Tongue (tissue), 2 donors: ENCODE results near the gene TTYH1. TPM values are rescaled to one million over a fixed set of nuclear protein-coding genes. Genes with fewer than 3 reads are reported as not detected.
A peak's percentile ranks its signal among the peaks of the same experiment; 100 is the strongest.

Experiments
- DNase-seq: peaks from one replicate; pipeline ENCODE4 v3.0.0-alpha.2; 2015
- total RNA-seq: library from RNA; depleted of rRNA; stranded (reverse); fragments of >200 nt; gene quantifications from one replicate; pipeline ENCODE4 v1.2.3, GENCODE V29; 2014

Gene TTYH1
- total RNA-seq, 1 donor from 2014 or later = 15.0 TPM

DNA sequence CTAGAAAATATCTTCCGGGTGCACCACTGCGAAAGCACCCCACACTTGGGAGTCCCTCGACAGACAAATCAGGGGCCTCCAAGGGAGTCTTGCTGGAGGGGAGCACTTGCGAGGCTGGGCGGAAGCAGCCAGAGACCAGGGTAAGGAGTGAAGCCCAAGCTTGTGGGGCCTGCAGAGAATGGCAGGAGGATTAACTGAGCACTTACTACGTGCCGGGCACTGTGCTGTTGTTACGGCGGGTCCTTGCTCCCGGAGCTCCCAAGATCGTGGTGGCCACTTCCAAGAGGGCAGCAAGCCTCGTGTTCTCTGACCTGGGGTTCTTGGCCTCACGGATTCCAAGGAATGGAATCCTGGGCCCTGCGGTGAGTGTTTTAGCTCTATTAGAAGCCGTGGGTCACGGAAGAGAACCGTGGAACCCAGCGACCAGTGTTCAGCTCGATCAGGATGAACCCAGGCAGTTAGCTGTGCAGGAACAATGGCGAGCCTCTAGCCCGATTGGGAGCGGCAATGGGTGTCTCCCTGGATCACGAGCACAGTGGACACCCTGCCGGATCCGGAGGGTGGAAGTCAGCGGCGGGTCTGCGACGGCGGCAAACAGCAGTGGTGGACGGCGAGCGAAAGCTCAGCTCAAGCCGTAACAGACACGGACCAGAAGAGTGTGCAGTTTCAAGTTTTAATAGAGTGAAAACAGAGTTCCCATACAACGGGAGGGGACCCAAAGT, 9.6 kb downstream of the TTYH1 start:
- DNase-seq = no peak

DNA sequence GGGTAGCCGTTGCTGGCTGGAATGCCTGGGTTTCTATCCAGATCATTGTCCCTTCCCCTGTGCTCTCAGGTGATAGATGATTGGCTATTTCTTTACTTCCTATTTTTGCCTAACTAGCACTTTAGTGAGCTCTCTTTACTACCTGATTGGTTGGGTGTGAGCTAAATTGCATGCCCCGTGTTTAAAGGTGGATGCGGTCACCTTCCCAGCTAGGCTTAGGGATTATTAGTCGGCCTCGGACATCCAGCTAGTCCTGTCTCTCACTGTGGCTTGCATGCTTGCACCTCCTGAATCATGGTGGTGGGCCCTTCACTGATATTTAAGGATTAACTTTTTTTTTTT, 10.1 kb downstream of the TTYH1 start:
- DNase-seq = no peak

DNA sequence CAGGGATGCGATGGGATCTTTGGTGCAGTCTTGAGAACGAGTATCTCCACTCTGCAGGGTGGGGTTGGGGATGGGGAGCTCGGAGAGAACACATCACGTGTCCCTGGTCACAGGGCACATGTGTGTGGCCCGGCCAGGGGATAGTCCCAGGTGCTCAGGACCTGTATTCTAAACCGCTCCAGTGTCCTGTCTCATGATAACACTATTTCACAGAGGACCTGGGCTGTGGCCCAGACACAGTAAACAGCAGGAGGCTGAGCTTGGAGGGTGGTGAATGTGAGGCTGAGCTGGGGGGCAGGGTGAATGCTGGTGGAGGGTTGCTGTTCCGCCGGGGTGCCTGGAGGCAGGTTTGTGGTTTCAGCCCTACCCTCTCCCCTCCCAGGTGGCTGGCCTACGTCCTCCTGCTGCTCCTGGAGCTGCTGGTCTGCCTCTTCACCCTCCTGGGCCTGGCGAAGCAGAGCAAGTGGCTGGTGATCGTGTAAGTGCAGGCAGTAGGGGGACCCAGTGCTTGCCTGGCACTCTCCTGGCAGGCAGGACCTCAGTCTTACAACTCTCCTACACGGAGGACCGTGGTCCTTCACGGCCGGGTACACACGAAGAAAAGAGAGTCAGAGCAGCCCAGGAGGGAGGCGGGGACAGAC, 11.1 kb downstream of the TTYH1 start:
- DNase-seq = no peak

DNA sequence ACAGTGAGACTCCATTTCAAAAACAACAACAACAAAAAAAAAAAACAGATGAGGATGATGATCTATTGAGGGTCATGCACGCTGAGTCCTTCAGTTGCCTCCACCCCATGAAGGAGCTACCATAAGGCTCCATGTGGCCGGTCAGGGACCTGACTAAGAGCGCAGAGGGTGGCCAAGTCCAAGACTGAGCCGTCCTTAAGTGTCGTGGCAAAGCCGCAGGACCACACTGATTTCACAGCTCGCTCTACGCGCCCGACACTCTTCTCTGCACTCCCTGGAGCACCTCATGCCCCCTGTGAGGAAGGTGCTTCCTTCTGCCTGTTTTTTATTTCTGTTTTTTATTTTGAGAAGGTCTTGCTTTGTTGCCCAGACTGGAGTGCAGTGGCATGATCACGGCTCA, 12.3 kb downstream of the TTYH1 start:
- DNase-seq = no peak

DNA sequence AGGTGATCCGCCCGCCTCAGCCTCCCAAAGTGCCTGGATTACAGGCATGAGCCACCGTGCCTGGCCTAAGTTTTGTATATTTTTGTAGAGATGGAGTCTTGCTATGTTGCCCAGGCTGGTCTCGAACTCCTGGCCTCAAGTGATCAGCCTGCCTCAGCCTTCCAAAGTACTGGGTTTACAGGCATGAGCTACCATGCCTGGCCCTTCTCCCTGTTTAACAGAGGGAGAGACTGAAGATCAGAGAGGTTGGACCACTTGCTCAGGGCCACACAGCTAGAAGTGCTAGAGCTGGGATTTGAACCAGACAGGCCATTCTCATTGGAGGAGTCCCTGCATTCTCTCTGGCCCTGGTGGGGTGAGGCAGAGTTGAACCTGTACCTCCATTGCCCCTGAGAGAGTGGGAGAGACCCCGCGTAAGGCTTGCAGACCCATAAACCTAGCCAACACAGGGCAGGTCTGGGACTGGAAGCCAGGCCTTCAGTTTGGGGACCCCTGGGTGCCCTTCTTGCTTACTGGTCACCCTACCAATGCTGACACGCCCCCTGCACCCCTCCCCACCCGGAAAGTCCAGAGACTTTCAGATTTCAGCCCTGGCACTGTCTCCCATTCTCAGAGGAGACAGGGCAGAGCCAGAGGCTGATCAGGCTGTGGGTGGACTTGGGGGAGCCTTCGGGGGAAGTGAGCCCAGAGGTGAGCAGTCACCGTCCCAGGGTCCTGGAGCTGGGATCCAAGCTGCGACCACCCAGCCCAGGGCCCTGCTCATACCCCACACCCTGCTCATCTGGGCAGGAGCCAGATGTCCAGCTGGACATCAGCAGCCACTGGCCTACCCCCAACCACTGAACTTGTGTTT, 13.3 kb downstream of the TTYH1 start:
- no peak for DNase-seq

DNA sequence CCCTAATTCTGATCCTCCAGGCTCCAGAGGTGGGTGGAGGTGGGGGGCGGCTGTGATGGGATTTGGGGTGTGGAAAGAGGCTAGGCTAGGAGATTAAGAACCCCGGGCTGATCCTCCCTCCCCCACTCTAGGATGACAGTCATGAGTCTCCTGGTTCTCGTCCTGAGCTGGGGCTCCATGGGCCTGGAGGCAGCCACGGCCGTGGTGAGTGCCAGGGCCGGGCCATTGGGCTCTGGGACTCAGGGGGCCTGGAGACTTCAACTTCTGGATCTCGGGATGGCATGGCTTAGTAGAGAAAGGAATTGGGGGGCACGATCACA, 13.9 kb downstream of the TTYH1 start:
- DNase-seq = no peak

DNA sequence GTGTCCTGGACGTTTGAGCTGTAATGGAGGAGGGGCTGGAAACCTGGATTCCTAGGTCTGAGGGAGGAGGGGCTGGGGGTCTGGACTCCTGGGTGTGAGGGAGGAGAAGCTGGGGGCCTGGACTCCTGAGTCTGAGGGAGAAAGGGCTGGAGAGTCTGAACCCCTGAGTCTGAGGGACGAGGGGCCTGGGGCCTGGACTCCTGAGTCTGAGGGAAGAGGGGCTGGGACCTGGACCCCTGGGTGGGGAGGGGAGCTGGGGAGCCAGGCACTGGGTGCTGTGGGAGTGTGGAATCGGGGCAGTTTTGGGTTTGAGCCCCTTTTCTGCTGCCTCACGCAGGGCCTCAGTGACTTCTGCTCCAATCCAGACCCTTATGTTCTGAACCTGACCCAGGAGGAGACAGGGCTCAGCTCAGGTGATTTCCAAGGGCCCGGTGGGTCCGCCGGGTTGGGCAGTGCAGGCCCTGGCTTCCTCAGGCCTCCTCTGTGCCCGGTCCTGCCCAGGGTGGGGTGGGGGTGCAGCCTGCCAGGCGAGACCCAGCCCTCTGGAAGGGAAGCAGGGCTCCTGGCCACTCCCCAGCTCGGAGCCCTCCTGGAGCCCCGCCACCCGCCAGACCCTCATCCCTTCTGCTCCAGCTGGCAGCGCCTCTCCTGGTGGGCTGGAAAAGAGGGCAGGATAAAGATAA, 14.4 kb downstream of the TTYH1 start:
- DNase-seq = no peak

DNA sequence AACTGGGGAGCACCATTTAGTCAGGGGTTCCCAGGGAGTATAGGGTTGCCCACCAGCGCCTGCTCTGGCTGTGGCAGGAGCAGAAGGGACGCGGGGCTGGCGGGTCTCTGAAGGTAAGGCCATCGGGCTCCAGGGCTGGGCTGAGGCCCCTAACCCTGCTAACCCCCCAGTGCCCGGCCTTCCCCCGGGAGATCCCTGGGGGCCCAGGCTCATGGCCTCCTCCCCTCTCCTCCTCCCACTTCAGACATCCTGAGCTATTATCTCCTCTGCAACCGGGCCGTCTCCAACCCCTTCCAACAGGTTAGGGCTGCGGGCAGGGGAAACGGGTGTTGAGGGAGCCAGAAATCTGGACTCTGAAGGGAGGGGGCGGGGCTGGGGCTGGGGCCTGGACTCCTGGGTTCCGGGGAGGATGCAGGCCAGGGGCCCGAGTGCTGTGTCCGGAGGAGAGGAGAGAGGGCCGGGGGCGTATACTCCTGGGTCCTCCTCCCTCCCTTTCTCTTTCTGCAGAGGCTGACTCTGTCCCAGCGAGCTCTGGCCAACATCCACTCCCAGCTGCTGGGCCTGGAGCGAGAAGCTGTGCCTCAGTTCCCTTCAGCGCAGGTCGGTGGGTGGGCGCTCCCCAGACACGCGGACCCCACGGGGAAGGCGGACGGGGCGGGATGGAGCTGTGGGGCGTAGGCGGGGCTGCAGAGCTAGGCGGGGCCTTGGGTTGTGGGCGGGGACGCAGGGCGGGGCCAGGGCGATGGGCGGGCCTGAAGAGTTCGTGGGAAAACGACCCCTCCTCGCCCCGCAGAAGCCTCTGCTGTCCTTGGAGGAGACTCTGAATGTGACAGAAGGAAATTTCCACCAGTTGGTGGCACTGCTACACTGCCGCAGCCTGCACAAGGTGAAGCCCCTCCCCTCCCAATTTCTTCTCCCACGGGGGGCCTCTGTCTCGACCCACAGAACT, 15.3 kb downstream of the TTYH1 start:
- DNase-seq = peak; percentile 73

DNA sequence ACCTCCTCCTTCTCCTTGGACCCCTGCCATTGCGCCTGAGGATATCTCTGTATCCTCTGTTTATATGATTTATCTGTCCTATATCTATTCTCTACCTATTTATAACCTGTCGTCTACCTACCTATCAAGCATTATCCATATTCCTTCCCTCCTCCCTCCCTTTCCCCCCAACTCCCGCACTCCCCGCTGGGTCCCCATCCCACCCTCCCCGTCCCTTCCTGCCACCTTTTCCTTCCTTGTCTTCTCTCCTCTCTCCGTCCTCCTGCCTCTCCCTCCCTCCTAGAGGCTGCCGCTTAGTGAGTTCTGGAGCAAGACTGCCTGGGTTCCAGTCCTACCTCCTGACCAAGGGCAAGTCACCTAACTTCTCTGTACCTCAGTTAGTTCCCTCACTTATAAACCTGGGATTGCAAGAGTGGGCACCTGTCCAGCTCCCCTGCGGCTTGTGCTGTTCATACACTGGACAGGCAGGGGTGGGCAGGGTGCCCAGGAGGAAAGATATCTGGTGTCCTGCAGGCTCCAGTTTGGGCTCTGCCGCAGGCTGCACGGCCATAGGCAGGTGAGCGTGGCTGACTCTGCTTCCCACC, 16.1 kb downstream of the TTYH1 start:
- DNase-seq = no peak

DNA sequence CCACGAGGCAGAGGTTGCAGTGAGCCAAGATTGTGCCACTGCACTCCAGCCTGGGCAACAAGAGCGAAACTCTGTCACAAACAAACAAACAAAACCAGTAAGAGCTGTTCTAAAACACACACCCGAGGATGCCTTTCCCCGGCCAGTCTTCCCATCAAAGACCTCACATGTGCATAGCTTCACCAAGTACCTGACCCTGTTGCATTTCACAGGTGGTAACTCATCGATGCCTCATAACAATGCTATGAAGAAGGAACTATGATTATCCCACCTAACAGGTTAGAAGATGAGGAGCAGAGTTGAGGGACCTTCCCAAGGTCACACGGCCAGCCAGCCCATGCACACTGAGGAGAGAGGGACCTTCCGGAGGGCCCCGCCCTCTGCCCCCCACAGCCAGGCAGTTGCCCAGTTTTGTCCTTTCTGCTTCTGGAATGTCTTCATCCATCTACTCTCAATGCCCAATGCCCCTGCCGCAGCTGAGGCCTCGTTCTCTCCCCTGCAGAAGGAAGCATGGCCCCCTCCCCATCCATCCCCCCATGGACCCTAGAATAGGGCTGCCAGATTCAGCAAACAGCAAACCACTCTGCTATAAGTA, 17.0 kb downstream of the TTYH1 start:
- DNase-seq = no peak

DNA sequence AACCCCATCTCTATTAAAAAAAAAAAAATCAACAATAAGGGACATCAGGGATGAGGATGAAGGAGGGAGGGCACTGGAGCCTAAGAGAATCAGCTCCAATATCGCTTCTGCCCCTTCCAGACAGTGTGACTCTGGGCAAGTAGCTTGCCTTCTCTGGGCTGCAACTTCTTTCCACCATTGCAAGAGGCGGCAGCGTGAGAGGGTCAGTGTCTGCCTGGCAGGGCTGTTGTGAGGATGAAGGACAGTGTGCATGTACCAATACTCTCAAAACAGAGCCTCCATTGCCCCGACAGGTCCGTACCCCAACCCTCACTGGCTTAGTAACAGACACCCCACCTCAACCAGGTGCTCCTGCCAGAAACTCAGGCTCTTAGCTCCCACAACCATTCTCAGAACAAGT, 18.4 kb downstream of the TTYH1 start:
- no peak for DNase-seq

DNA sequence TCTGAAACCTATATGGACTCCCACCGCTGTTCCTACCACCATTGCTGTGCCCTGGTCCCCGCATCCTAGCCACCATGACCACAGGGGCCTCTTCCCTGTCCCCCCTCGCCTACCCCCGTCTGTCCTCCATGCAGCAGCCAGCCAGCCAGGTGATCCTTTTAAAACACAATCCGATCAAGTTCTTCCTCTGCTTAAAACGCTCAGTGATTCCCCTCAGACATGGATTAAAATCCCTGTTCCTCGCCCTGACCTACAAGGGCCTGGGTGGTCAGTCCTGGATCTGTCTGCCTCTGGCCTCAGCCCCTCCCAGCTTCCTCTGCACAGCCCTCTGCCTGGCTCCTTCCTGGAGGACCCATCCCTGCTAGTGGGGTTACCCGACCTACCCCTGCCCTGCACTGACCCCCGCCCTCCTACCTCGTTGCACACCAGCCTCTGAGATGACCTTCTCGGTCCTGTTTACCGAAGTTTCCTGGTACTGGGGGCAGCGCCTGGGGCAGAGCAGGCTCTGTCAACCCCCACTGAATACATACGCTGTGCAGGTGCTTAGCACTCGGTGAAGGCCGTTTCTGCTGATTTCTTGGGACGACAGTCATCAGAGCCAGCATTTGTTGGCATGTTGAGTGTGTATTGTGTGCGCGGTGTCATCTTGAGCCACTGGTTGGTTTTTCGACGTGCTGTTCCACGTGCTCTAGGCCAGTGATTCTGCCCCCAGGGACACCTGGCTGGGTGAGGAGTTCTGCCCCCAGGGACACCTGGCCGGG, 19.0 kb downstream of the TTYH1 start:
- DNase-seq = no peak

DNA sequence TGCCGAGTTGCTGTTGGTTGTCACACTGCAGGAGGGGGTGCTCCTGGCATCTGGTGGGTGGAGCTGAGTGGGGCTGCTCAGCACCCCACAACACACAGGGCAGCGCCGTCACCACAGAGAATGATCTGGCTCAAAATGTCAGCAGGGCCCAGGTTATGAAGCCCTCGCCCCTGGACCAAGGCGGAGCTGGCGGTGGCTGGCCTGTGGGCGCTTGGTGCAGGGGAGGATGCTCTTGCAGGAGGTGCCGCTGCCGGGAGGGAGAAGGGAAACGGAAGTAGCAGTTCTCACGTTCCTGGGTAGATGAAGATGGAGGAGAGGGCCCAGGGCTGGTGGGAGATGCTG, 19.6 kb downstream of the TTYH1 start:
- DNase-seq = no peak

DNA sequence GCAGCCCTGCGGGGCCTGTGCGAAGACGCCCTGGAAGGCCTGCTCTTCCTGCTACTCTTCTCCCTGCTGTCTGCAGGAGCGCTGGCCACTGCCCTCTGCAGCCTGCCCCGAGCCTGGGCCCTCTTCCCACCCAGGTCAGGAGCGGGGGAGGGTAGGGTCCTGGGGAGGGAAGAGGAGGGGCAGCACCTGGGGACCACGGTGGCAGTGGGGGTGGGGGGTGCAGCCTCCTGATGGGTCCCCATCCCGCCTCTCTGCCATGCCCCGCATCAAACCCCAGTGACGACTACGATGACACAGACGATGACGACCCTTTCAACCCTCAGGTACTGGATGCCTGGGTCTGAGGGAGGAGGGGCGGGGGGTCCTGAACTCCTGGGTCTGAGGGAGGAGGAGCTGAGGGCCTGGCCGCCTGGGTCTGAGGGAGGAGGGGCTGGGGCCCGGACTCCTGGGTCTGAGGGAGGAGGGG, 20.3 kb downstream of the TTYH1 start:
- DNase-seq = no peak

DNA sequence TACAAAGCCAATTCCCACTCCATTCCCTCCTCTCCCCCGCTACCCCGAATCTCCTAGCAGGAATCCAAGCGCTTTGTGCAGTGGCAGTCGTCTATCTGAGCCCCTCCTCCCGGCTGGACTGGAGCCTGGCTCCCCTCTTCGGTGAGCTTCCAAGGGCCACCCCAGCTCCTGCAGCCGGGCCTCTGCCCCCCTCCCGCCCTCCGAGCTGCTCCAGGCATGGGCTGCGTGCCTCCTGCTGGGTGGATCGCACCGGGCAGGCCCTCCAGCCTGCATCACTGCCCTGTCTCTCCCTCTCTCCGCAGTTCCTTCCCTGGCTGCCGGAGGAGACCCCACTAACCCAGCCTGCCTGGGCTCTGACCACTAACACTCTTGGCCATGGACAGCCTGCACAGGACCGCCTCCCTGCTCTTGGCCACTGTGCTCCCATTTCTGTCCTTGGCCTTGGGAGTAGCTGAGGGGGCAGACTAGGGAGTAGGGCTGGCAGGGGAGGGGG, 20.8 kb downstream of the TTYH1 start:
- no peak for DNase-seq

DNA sequence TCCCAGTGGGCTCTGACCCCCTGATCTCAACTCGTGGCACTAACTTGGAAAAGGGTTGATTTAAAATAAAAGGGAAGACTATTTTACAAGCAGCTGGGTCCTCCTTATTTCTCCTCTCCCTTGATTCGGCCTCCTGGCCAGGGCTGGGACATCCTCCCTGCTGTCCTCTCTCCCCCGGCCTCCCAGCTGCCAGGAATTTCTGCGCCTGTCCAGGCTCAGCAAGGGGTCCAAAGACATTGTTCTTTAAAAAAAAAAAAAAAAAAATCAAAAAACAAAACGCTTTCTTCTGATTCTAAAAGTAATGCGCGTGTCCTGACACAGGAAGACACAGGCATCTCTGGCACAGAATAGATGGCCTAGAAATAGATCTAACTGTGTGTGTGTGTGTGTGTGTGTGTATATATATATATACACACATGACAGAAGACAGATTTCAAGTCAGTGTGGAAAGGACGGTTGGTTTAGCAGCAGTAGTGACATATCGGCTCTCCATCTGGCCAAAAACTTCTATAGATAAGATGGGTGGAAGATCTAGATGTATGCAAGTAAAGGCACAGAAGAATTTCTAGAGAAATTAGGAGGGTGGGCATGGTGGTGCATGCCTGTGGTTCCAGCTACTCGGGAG, 21.5 kb downstream of the TTYH1 start:
- peak; percentile 36 for DNase-seq

DNA sequence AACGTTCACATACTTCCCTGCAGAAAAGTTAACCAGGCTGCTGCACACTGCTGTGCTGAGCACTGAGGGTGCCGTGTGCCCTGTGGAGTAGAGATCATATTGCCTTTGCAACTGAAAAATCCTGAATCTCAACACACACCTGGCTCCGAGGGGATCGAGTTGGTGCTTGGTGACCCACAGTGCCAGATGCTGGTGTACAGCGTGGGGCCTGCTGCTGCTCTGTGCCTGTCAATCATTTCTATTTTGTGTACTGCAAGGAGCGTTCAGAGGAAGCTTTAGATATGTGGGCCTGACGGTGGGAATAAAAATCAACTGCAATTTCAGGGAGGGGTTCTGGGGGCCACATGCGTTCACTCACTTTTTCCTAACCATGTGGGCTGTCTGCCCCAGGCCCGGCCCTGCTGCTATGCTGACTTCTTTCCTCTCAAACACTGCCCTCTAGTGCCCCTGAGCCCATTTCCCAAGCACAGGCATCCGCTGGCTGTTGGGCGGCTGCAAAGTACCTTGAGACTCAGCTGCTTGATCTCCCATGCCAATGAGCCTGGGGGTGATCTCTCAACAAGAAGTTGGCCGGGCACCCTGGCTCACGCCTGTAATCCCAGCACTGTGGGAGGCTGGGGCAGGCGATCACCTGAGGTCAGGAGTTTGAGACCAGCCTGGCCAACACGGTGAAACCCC, 24.0 kb downstream of the TTYH1 start:
- DNase-seq = peak; percentile 63

DNA sequence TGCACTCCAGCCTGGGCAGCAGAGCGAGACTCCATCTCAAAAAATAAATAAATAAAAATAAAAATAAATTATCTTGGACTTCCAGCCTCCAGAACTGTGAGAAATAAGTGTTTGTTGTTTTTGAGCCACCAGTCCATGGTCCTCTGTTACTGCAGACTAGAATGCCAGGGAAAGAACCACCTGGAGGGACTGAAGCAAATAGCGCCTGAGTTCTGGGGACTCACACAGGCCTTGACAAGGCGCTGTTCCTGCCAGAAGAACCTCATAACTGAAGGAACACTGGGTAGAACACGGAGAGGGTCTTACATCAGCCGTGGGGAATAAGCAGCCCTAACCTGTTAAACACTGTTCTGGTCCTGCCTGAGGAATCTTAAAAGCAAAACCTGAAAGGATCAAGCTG, 25.4 kb downstream of the TTYH1 start:
- DNase-seq = no peak

DNA sequence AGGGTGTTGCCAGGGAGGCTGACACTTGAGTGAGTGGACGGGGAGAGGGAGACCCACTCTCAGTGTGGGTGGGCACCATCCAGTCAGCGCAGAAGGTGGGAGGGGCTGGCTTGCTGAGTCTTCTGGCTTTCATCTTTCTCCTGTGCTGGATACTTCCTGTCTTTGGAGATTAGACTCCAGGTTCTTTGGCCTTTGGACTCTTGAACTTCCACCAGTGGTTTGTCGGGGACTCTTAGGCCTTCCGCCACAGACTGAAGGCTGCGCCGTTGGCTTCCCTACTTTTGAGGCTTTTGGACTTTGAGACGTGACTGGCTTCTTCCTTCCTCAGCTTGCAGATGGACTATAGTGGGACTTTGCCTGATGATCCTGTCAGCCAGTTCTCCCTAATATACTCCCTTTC, 29.5 kb downstream of the TTYH1 start:
- DNase-seq = no peak
